Endodermal cell (in vitro differentiated cells): ENCODE measurements around the gene SPATA20. TPM values are rescaled to one million over a fixed set of nuclear protein-coding genes. Genes with fewer than 3 reads are reported as not detected.

Source experiments
- DNase-seq: peaks from one replicate; pipeline ENCODE4 v3.0.0-alpha.2; 2017
- H3K27ac ChIP-seq: 2 replicates; pipeline ENCODE4 v1.5.1; 2013; ENCODE audit warnings: mild to moderate bottlenecking, low read depth, low read length, moderate library complexity
- H3K27me3 ChIP-seq: 2 replicates; pipeline ENCODE4 v1.6.1; 2013; ENCODE audit warnings: mild to moderate bottlenecking, low read length, moderate library complexity; ENCODE audit not compliant: insufficient read depth, control insufficient read depth, poor library complexity, severe bottlenecking
- H3K36me3 ChIP-seq: 2 replicates; pipeline ENCODE4 v1.7.0; 2013; ENCODE audit warnings: mild to moderate bottlenecking, low read length, moderate library complexity; ENCODE audit not compliant: control insufficient read depth, insufficient read depth
- H3K4me1 ChIP-seq: one replicate; pipeline ENCODE4 v1.7.0; 2013; ENCODE audit warnings: low read length; ENCODE audit not compliant: control insufficient read depth, insufficient read depth
- H3K4me3 ChIP-seq: 2 replicates; pipeline ENCODE4 v1.5.1; 2013; ENCODE audit warnings: mild to moderate bottlenecking, low read length, moderate library complexity
- H3K9ac ChIP-seq: 2 replicates; pipeline ENCODE4 v1.6.1; 2013; ENCODE audit warnings: mild to moderate bottlenecking, low read length, moderate library complexity; ENCODE audit not compliant: poor library complexity, severe bottlenecking; ENCODE audit errors: extremely low read depth
- H3K9me3 ChIP-seq: 2 replicates; pipeline ENCODE4 v1.6.1; 2013; ENCODE audit warnings: mild to moderate bottlenecking, low read length, moderate library complexity; ENCODE audit not compliant: control insufficient read depth
- H3K27ac Mint-ChIP-seq: 2 replicates; pipeline ENCODE4 v1.8.0; 2020; ENCODE audit warnings: mixed read lengths
- H3K27me3 Mint-ChIP-seq: 2 replicates; pipeline ENCODE4 v1.8.0; 2021; ENCODE audit warnings: mild to moderate bottlenecking, mixed read lengths; ENCODE audit not compliant: insufficient read depth
- H3K36me3 Mint-ChIP-seq: 2 replicates; pipeline ENCODE4 v1.8.0; 2020; ENCODE audit warnings: low read depth, mixed read lengths
- H3K4me1 Mint-ChIP-seq: 2 replicates; pipeline ENCODE4 v1.8.0; 2020; ENCODE audit warnings: mixed read lengths
- H3K4me3 Mint-ChIP-seq: 2 replicates; pipeline ENCODE4 v1.8.0; 2020; ENCODE audit warnings: mild to moderate bottlenecking, moderate library complexity, mixed read lengths
- H3K9me3 Mint-ChIP-seq: 2 replicates; pipeline ENCODE4 v1.8.0; 2020; ENCODE audit warnings: mild to moderate bottlenecking, mixed read lengths
- WGBS, 2 experiments: methylation state at CpG; one replicate each; pipeline versions ENCODE4 v1.1.5 to v1.1.7; 2013; ENCODE audit warnings: missing lambda C conversion rate in 2 of 2, mixed read lengths in 1 of 2; ENCODE audit not compliant: insufficient coverage in 1 of 2, insufficient read length in 1 of 2; 5-methylcytosine and 5-hydroxymethylcytosine counted together
- total RNA-seq, 2 donors: library from RNA; stranded (reverse); fragmentation: NEBNext Ultra II Directional in 1 of 2; extraction: Animal tissue kit (Norgen Biotek cat#: 25700) in 1 of 2; gene quantifications; 2 replicates in 1 of 2; 3 replicates in 1 of 2; pipeline ENCODE4 v1.2.1, GENCODE V29; 2021
- TF ChIP-seq, protein P1 (sequence below): fragments of 200-600 bp; sonication (generic); conservative IDR thresholded peaks from 2 replicates; pipeline ENCODE4 v1.5.0; 2021; ENCODE audit warnings: antibody characterized with exemption, mild to moderate bottlenecking

The SPATA20 gene
- total RNA-seq, 2 donors from 2014 or later, result 40.4 to 40.5 TPM

DNA sequence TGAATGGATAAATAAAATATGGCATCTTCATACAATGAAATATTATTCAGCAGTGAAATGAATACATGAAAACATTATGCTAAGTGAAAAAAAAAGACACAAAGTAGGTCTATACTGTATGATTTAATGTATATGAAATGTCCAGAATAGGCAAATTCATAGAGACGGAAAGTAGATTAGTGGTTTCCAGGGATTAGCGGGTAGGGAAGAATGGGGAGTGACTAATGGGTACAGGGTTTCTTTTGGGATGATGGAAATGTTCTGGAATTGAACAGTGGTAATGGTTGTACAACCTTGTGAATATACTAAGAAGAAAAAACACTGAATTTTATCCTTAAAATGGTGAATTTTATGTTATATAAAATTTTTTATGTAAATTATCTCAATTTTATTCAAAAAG, 47.3 kb upstream of the SPATA20 start:
- Histone ChIP-seq H3K4me3 (no peak overlapping the region), H3K27ac (no peak overlapping the region), H3K36me3 (no peaks in the 10 kb centered on the region), H3K4me1 (no peaks in the 10 kb centered on the region), H3K27me3 (peaks cover 3% of the 10 kb centered on the region), H3K9ac (no peak overlapping the region), H3K9me3 (no peaks in the 10 kb centered on the region)
- H3K4me1 Mint-ChIP-seq, result peaks cover 5% of the 10 kb centered on the region
- H3K4me3 Mint-ChIP-seq, result no peak overlapping the region
- no peak overlapping the region for H3K27ac Mint-ChIP-seq
- TF ChIP-seq, protein P1, sequence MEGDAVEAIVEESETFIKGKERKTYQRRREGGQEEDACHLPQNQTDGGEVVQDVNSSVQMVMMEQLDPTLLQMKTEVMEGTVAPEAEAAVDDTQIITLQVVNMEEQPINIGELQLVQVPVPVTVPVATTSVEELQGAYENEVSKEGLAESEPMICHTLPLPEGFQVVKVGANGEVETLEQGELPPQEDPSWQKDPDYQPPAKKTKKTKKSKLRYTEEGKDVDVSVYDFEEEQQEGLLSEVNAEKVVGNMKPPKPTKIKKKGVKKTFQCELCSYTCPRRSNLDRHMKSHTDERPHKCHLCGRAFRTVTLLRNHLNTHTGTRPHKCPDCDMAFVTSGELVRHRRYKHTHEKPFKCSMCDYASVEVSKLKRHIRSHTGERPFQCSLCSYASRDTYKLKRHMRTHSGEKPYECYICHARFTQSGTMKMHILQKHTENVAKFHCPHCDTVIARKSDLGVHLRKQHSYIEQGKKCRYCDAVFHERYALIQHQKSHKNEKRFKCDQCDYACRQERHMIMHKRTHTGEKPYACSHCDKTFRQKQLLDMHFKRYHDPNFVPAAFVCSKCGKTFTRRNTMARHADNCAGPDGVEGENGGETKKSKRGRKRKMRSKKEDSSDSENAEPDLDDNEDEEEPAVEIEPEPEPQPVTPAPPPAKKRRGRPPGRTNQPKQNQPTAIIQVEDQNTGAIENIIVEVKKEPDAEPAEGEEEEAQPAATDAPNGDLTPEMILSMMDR, result no peak
- H3K9me3 Mint-ChIP-seq, result no peaks in the 10 kb centered on the region
- WGBS, 2 experiments, result 93% methylated on average over 2 of the region's 2 CpGs
- DNase-seq, result no peak
- H3K36me3 Mint-ChIP-seq, result no peaks in the 10 kb centered on the region
- H3K27me3 Mint-ChIP-seq, result peaks cover 5% of the 10 kb centered on the region

DNA sequence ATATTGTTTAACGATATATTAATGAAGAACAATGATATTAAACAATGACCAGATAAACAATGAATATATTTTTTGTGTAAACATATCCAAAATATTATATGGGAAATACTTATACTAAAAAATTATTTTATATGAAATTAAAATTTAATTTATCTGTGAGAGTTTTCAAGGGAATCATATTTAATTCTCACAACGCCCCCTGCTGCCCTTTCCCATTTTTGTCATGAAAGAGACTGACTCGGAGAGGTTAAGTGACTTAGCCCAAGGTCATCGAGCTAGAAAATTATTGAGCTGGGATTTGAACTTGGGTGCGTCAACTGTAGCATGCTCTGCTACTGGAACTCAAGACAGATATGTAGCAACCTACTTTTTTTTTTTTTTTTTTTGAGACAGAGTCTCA, 45.9 kb upstream of the SPATA20 start:
- TF ChIP-seq, protein P1, result peak; percentile 78
- 61 to 69% methylated on average over 4 of the region's 5 CpGs for WGBS, 2 experiments
- H3K9me3 Mint-ChIP-seq, result no peaks in the 10 kb centered on the region
- H3K36me3 Mint-ChIP-seq, result no peaks in the 10 kb centered on the region
- no peak overlapping the region for H3K9ac ChIP-seq
- H3K4me1 ChIP-seq, result no peaks in the 10 kb centered on the region
- DNase-seq, result peak; percentile 79
- no peak overlapping the region for H3K4me3 Mint-ChIP-seq
- H3K27me3 ChIP-seq, result peaks cover 8% of the 10 kb centered on the region
- no peaks in the 10 kb centered on the region for H3K9me3 ChIP-seq
- no peak overlapping the region for H3K4me3 ChIP-seq
- H3K4me1 Mint-ChIP-seq, result peaks cover 5% of the 10 kb centered on the region
- no peak overlapping the region for H3K27ac Mint-ChIP-seq
- peaks cover 13% of the 10 kb centered on the region for H3K27me3 Mint-ChIP-seq
- no peaks in the 10 kb centered on the region for H3K36me3 ChIP-seq
- no peak overlapping the region for H3K27ac ChIP-seq

DNA sequence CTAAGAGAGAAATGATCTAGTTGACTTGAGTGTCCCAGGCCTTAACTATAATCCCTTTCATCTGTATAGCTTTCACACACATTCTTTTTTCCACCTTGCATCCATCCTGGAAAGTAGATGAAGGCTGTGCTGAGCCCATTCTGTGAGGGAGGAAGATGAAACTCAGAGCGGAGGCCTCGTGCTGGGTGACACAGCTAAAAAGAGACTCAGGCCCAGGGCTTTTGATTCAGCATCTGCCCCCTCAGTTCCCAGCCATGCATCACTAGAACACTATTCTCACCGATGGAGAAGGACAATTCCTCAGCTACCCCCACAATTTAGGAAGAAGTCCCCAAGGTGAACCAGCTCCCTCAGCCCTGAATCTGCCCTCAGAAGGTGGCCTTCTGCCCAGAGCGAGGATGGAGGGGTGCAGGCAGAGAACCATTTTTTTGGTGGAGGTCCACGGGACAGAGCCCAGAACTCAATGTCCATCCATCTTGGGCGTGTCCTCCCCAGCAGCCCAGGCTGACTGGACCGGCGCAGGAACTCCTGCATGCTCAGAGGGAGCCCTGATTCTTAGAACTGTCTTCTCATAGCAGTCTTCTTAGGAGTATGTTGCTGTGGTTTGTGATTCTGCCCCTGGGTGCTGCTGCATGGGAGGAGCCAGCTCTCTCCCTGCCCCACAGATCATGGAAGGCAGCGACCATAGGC, 44.5 kb upstream of the SPATA20 start:
- no peaks in the 10 kb centered on the region for H3K4me1 ChIP-seq
- H3K27ac Mint-ChIP-seq, result no peak overlapping the region
- no peaks in the 10 kb centered on the region for H3K9me3 Mint-ChIP-seq
- H3K4me1 Mint-ChIP-seq, result peaks cover 5% of the 10 kb centered on the region
- H3K27ac ChIP-seq, result no peak overlapping the region
- peak; percentile 34 for DNase-seq
- TF ChIP-seq, protein P1, result no peak
- H3K4me3 Mint-ChIP-seq, result no peak overlapping the region
- no peak overlapping the region for H3K4me3 ChIP-seq
- peaks cover 14% of the 10 kb centered on the region for H3K27me3 Mint-ChIP-seq
- H3K9me3 ChIP-seq, result no peaks in the 10 kb centered on the region
- 89 to 97% methylated on average over 3 to 9 of the region's 9 CpGs for WGBS, 2 experiments
- no peaks in the 10 kb centered on the region for H3K36me3 ChIP-seq
- no peak overlapping the region for H3K9ac ChIP-seq
- H3K36me3 Mint-ChIP-seq, result no peaks in the 10 kb centered on the region
- H3K27me3 ChIP-seq, result peaks cover 11% of the 10 kb centered on the region
